ES-I3 (cell line): ENCODE data around the gene GNB1L.

Experiments
- H3K36me3 ChIP-seq: 2 replicates; pipeline ENCODE4 v1.6.1; 2013; ENCODE audit warnings: mild to moderate bottlenecking, low read length, control low read depth, moderate library complexity; ENCODE audit not compliant: insufficient read depth
- H3K4me1 ChIP-seq: 2 replicates; pipeline ENCODE4 v1.6.1; 2013; ENCODE audit warnings: mild to moderate bottlenecking, control low read depth, low read length; ENCODE audit not compliant: insufficient read depth
- H3K9ac ChIP-seq: 2 replicates; pipeline ENCODE4 v1.6.1; 2013; ENCODE audit warnings: low read depth, mild to moderate bottlenecking, low read length, moderate library complexity
- H3K9me3 ChIP-seq: 2 replicates; pipeline ENCODE4 v1.6.1; 2013; ENCODE audit warnings: mild to moderate bottlenecking, low read length, moderate library complexity; ENCODE audit not compliant: control insufficient read depth, insufficient read depth

GNB1L gene

DNA sequence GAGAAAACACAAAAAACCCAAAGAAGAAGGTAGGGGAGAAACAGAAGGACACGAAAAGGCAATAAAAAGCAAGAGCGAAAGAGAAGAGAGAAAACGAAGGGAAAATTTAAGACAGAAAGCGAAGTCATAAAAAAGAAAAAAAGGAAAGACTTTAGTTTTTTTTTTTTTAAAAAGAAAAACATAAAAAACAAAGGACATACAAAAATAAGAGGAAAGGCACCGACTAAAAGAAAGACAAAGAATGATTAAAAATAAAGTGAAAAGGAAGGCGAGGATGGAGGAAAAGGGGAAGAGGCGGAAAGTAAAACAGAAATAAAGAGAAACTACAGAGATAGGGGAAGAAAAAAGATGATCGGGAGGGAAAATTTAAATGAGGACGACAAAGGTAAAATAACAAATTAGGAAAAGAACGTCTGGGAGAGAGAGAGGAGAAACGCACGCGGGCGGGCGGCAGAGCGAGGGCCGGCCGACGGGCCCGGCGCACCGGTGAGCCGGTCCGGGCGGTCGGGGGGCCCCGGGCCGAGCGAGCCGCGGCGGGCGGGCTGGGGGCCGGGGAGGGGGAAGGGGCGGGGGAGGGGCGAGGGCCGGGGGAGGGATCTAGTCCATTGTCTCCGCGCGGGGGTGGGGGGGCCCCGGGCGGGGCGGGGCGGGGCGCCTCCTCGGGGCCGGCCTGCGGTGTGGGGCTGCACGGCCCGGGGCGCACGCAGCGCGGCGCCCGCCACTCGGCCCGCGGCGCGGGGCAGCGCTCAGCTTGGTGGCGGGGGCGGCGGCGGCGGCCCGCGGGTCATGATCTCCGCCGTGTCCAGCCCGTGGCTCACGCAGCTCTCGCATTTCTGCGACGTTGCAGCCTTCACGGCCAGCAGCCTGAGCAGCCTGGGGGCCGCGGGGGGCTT, 94.4 kb downstream of the GNB1L start, which contains the start of gene TBX1:
TBX1 (plus strand) TSS at position 721 of the 893 bp plus-strand sequence; CDS start at position 787, 66 bp downstream.
- Histone ChIP-seq H3K9ac (peak within 1 kb of the TSS; percentile 30; the same call in 1 of the 2 replicates), H3K36me3 (no peaks in the 10 kb centered on the region), H3K4me1 (peaks cover 7% of the 10 kb centered on the region), H3K9me3 (no peaks in the 10 kb centered on the region)

DNA sequence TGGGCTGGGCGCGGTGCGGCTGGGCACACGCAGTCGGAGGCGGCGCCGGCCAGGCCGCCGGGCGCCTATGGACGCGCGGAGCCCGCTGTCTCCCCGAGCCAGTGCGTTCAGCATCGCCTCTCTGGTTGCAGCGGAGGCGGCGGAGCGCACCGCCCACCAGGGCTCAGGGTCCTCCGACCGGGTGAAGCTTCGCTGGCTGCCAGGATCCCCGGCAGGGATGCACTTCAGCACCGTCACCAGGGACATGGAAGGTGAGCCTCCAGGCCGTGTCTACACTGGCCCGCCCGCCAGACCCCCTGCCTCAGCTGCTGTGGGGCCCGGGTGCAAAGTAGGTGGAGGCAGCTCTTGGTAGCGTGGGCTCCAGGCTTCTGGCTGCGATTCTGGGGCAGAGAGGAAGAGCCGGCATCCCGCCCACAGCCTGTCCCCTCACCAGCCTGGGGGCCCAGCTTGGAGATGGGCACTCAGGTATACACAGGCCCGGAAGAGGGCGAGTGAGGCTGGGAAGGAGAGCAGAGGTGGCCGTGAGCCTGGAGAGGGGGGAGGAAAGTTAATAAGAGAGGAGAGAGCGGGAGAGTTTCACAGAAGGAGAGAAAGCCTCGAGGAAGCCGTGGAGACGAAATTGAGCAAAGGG, 95.1 kb downstream of the GNB1L start:
- Histone ChIP-seq H3K9me3 (no peaks in the 10 kb centered on the region), H3K36me3 (no peaks in the 10 kb centered on the region), H3K9ac (peak overlapping the region; percentile 13; the same call in 1 of the 2 replicates), H3K4me1 (peaks cover 1% of the 10 kb centered on the region; the same call in 1 of the 2 replicates)

DNA sequence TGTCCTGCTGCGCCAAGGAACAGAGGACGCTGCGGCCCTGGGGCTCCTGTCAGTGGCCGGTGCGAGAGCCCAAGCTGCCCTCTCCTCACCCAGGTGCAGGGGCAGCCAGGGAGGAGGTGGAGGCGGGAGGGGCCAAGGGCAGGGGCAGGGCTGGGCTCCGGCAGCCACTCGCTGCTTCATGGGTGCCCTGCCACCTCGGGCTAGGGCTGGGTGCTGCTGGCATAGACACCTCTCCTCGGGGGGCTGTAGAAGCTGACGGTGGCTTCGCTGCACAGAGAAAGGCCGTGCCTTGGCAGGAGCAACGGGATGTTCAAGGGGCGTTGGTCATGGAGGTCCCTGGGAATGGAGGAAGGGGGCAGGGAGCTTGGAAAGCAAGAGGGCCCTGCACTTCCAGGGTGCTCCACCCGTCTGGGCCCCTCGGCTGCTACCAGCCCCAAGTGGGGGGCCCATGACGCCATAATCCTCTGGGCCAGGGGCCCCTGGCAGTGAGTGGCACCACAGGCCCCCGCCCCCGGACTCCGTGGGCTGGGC, 95.7 kb downstream of the GNB1L start:
- H3K9me3 ChIP-seq: no peaks in the 10 kb centered on the region
- H3K36me3 ChIP-seq: no peaks in the 10 kb centered on the region
- H3K4me1 ChIP-seq: no peaks in the 10 kb centered on the region; the same call in 1 of the 2 replicates
- peak overlapping the region; percentile 13; the same call in 1 of the 2 replicates for H3K9ac ChIP-seq

DNA sequence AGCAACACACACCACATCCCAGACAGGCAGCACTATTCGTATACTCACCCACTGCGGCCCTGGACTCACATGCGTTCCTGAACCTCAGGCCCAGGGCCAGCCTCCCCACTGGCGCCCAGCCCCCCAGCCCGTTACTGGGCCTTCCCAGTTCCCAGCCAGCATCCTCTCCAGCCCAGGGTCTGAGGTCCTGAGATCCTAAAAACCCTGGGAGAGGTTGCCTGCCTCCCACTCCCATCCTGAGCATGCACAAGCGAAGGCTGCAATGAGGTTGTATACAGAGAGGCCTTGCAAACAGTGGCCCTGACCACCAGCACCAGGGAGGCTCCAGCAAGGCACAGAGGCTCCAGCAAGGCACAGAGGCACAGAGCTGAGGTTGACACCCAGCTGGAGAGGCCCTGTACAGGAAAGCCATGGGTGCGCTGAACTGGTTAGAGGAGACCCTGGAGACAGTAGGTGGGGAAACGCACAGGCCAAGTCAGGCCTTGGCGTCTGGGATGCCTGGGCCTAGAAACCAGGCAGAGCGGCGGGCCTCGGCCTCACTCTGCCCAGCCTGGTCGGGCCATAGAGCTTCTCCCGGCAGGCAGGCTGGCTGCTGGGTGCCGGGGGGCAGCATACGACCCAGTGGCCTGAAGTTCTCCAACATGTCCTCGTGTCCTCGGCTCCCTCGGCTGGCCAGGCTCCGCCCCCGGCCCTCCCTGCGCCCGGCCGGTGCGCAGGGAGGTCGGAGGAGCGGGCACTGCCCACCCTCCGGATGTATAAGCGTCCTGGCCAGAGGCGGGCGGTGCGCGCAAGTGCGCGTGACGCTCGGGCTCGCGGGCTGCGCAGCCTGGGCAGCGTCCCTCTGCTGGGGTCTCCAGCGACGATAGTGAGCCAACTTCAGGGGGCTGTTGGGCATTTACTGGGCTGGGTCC, 96.4 kb downstream of the GNB1L start:
- H3K4me1 ChIP-seq: no peaks in the 10 kb centered on the region; the same call in 1 of the 2 replicates
- no peak overlapping the region for H3K9ac ChIP-seq
- no peaks in the 10 kb centered on the region for H3K9me3 ChIP-seq
- H3K36me3 ChIP-seq: no peaks in the 10 kb centered on the region

DNA sequence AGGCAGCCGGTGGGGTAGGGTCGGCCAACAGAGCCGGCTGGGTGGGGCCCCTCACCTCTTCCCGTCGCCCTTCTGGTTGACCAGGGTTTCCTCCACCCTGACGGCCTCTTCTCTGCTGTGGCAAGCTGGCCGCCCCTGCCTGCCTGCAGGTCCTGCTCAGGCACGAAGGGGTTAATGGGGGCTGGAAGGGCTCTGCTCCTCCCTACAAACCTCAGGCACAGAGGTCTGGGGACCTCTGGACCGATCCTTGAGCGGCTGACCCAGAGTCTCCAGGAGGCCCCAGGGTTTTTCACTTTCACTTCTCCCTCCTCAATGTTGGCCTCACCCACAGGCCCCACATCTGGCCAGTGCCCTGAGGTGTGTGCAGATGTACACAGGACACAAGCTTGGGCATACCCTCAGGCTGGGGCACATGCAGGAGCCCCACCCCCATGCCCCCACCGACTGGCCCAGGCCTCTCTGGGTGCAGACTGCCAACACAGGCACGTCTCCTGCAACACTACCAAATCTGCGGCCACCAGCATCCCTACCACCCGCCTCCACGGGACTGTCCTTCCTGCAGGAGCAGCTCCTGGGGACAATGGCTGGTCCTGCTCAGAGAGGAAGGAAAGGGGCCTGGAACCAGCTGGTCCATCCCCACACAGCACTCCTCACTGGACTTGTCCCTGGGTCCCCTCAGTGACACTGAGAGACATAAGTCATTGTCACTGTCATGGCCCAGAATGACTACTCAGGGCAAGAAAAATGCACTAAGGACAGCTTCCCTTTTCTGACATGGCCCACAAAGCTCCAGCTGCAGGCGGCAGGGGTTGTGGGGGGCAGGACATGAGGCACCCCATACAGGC, 97.3 kb downstream of the GNB1L start:
- no peaks in the 10 kb centered on the region for H3K9me3 ChIP-seq
- H3K9ac ChIP-seq: no peak overlapping the region
- H3K36me3 ChIP-seq: no peaks in the 10 kb centered on the region
- H3K4me1 ChIP-seq: no peaks in the 10 kb centered on the region; the same call in 1 of the 2 replicates

DNA sequence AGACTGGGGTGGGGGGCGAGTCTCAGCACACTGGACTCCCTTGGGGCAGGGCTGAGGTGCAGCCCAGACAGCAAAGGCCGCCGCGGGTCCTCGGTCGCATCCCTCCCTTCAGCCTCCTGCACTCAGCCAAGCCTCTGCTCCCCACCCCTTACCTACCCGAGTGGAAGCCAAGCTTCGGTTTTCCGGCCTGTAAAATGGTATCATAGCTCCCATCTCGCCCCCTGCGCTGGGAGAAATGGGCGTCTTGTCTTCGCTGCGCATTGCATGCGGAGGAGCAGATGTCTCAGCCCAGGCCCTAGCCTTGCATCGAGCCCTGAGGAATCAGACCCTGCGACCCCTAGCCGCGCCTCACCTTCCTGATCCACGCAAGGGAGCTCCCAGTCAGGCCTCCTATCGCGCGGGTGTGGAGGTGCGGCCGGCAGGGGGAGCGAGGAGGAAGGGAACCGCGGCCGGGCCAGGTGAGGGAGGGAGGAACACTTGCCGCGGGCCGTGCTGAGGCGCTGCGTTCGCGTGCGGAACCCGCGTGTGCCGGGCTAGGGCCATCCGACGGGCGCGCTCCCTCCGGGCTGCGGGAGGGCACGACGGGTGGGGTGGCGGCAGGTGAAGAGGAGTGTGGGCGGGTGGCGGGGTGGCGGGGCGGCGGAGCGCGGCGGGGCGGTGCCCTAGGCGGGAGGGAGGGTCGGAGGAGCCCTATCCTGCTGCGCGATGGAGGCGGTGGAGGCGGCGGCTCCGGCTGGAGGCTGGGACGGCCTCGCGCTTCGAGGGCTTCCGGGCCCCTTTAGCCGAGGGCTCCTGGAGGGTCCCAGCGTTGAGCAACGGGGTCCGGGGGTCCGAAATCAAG, 98.2 kb downstream of the GNB1L start:
- no peaks in the 10 kb centered on the region for H3K36me3 ChIP-seq
- H3K9me3 ChIP-seq: no peaks in the 10 kb centered on the region
- peak overlapping the region; percentile 35; the same call in 1 of the 2 replicates for H3K9ac ChIP-seq
- H3K4me1 ChIP-seq: no peaks in the 10 kb centered on the region; the same call in 1 of the 2 replicates

DNA sequence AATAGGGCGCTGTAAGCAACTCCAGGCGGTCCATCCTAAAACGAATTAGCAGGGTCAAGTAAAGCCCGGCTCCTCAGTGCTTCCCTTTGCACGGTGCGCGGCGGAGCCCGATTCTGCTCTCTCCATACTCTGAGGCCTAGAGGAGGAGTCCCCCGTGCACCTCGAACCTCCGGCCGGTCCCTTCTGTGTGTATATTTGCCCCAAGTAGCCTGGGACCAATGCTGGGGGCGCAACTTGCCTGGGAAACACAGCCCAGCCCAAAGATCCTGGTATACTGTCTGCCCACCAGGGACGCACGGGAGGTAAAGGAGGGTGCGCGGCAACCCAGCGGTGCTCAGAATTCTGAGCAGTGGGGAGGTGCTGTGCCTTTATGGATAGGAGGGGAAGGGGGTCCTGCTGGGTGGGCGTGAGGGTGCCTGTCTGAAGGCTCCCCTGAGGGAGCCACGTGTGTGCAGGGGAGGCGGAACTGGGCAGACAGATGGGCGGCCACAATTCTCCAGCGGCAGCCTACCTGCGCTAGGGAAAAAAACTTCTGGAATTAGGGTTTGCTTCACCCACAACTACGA, 98.9 kb downstream of the GNB1L start:
- no peaks in the 10 kb centered on the region; the same call in 1 of the 2 replicates for H3K4me1 ChIP-seq
- H3K9ac ChIP-seq: peak overlapping the region; percentile 31; the same call in 1 of the 2 replicates
- H3K36me3 ChIP-seq: no peaks in the 10 kb centered on the region
- H3K9me3 ChIP-seq: no peaks in the 10 kb centered on the region

DNA sequence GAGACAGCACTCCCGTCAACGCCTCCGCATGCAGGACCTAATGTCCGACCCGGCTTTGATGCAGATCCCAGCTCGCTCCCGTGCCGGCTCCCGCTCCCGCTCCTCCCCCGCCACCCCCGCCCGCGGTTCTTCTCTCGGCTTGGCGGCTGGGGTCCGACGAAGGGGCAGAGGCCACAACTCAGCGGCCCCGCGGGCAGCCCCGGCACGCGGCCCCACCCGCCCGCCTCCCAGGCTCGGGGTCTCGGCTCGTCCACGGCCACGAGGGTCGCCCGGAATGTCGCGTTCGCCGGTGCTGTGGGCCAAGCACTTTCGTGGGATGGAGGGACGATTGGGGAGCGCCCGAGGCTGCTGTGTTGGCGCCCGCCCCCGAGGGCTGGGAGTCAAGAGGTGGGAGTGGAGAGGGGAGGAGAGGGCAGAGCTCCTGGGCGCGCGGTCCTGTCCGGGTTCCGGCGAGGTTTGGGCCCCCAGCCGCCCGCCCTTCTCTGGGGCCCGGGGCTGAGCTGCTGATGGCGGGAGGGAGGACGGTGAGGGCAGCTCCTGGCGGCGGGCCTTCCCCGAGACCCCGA, 99.4 kb downstream of the GNB1L start:
- Histone ChIP-seq H3K36me3 (no peaks in the 10 kb centered on the region), H3K4me1 (no peaks in the 10 kb centered on the region; the same call in 1 of the 2 replicates), H3K9ac (peak overlapping the region; percentile 31; the same call in 1 of the 2 replicates), H3K9me3 (no peaks in the 10 kb centered on the region)

DNA sequence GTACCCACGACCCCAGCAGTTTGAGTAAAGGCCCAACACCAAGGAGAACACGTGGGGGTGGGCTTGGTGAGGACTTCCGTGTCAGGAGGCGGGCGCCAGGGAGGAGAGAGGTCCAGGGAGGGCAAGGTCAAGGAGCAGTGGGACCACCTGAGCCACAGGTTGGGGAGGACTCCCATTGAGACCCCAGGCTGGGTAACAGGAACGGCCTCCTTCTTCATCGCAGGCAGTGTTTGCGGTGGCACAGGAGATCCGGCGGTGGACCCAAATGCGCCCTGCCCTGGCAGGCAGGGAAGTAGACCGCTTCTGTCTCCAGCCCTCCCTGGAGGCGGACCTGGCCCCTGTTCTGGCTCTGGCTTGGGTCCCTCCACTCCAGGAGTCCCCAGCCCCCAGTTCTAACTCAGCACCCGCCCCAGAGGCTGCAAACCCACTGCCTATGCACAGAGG, 100.0 kb downstream of the GNB1L start:
- H3K9ac ChIP-seq: peak overlapping the region; percentile 31; the same call in 1 of the 2 replicates
- no peaks in the 10 kb centered on the region for H3K36me3 ChIP-seq
- no peaks in the 10 kb centered on the region for H3K9me3 ChIP-seq
- H3K4me1 ChIP-seq: no peaks in the 10 kb centered on the region; the same call in 1 of the 2 replicates

DNA sequence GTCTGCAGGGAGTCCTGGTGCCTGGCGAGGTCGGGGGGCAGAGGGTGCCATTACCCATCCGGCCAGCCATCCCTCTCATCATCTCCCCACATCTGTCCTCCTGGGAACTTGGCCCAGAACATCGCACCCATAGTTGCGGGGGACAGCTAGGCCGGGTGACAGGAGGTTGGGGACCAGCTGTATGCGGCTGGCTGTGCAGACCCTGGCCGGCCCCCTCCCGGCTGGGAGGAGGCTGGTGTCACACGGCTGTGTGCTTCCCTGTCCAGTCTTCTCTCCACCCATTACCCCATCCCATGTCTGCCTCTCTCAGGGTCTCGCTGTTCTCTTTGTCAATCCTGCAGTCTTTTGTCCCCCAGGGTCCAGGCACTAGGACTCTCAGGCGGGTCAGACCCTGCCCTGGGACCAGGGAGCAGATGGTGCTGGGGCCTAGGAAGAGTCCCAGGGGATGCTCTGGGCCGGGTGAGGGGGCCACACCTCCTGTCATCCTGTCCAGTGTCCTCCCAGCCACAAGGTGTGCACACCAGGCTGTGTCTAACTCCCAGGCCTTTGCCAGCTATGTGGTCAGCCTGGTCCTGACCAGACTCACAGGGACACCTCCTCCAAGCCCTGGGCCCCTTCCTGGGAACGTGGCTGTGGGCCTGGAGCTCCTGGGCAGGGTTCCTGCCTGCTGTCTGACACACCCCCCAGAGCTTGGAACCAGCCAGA, 100.5 kb downstream of the GNB1L start:
- Histone ChIP-seq H3K9me3 (no peaks in the 10 kb centered on the region), H3K4me1 (no peaks in the 10 kb centered on the region; the same call in 1 of the 2 replicates), H3K9ac (no peak overlapping the region), H3K36me3 (no peaks in the 10 kb centered on the region)

DNA sequence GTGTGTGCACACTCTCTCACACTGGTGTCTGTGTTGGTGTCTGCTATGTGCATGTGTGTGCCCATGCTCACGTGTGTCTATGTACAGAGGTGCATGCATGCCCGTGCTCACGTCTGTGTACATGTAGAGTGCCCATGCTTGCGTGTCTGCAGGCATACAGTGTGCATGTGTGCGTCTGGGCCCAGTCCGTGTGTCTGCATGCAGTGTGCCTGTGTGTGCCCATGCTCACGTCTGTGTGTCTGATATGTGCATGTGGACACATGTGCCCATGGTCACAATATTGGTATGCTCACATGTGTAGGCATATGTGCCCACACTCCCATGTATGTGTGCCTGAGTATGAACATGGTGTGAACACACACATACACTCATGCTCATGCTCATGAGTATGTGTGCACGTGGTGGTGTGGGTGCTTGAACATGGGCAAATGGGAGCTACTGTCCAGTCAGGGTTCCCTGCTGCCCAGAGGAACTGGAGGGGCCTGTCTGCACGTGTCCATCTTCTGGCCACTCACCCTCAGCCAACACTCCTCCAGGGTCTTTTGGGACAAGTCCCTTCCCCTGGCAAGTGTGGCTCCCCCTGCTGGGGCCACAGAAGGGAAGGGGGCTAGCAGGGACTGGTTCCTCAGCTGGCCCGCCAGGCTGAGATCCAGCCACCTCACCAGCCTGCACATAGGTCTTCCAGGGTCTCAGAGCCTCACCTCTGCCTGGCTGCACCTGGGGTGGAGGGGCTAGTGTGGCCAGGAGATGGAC, 101.4 kb downstream of the GNB1L start:
- Histone ChIP-seq H3K9ac (no peak overlapping the region), H3K4me1 (no peaks in the 10 kb centered on the region; the same call in 1 of the 2 replicates), H3K9me3 (no peaks in the 10 kb centered on the region), H3K36me3 (no peaks in the 10 kb centered on the region)
